HG03064 (cell line): ENCODE data around the gene BCOR.

Source experiments
- ATAC-seq: cut with Tn5 transposase; IDR thresholded peaks from one replicate; pipeline ENCODE4 v1.9.1; 2021; ENCODE audit warnings: low read depth; ENCODE audit not compliant: unreplicated experiment

BCOR gene

GRCh38 chrX:40007756-40008705 is 89.7 kb downstream of the BCOR start:
- no peak for ATAC-seq

GRCh38 chrX:40007131-40007755 is 90.5 kb downstream of the BCOR start:
- ATAC-seq: no peak

- no peak for ATAC-seq
Observed at GRCh38 chrX:40006106-40007017, 91.4 kb downstream of the BCOR start.

GRCh38 chrX:40005292-40006011 is 92.3 kb downstream of the BCOR start:
- no peak for ATAC-seq

GRCh38 chrX:40004921-40005291 is 92.9 kb downstream of the BCOR start:
- ATAC-seq: no peak

- ATAC-seq: no peak
Observed at GRCh38 chrX:40004246-40004535, 93.6 kb downstream of the BCOR start.

- no peak for ATAC-seq
Observed at GRCh38 chrX:40003428-40004245, 94.1 kb downstream of the BCOR start.

- no peak for ATAC-seq
Observed at GRCh38 chrX:40003071-40003427, 94.7 kb downstream of the BCOR start.
